Testis (tissue), 3 donors: ENCODE data around the gene MRPL52. TPM values are rescaled to one million over a fixed set of nuclear protein-coding genes. Genes with fewer than 3 reads are reported as not detected.
"Not testable (repeated sequence)": the region's sequence is repeated elsewhere in the genome, so short reads cannot be mapped to it uniquely, and the experiment has no call there.

Experiments used
- DNase-seq: peaks from one replicate; pipeline ENCODE4 v3.0.0-alpha.2; 2019
- H3K27ac ChIP-seq, 2 donors: fragments of 200-600 bp; sonication (generic); one replicate each; pipeline ENCODE4 v1.5.1; 2019
- H3K27me3 ChIP-seq: fragments of 200-600 bp; sonication (generic); one replicate; pipeline ENCODE4 v1.5.1; 2019
- H3K36me3 ChIP-seq: fragments of 200-600 bp; sonication (generic); one replicate; pipeline ENCODE4 v1.5.1; 2017; ENCODE audit warnings: low read depth; ENCODE audit errors: missing control alignments
- H3K4me1 ChIP-seq: fragments of 200-600 bp; sonication (generic); one replicate; pipeline ENCODE4 v1.5.1; 2019
- H3K4me3 ChIP-seq, 2 donors: fragments of 200-600 bp; sonication (generic); one replicate each; pipeline ENCODE4 v1.5.1; 2017 to 2019
- H3K9me3 ChIP-seq: fragments of 200-600 bp; sonication (generic); one replicate; pipeline ENCODE4 v1.5.1; 2017
- CTCF ChIP-seq, 3 experiments: fragments of 450-650 bp in 2 of 3; fragments of 200-600 bp in 1 of 3; sonication (generic) in 1 of 3; IDR thresholded peaks; one replicate each; pipeline ENCODE4 v1.5.1; 2016 to 2019; ENCODE audit warnings: antibody characterized with exemption in 3 of 3, mild to moderate bottlenecking in 2 of 3, moderate library complexity in 1 of 3
- POLR2A ChIP-seq: fragments of 450-650 bp; IDR thresholded peaks from one replicate; pipeline ENCODE4 v1.6.1; 2017; ENCODE audit warnings: antibody characterized with exemption, mild to moderate bottlenecking, moderate library complexity
- WGBS, 2 donors: methylation state at CpG; one replicate each; pipeline ENCODE4 v1.1.5; 2018; 5-methylcytosine and 5-hydroxymethylcytosine counted together
- intact Hi-C: fragments of 100-400 bp; cut with DNase I; formaldehyde crosslinking; loops from one replicate; pipeline ENCODE4 v1.15.1; 2023; ENCODE audit warnings: low total_unique reads
- polyA plus RNA-seq: library from polyadenylated mRNA; stranded (reverse); fragments of 350-450 nt; fragmentation: Illumina TruSeq; extraction: RNeasy Lipid Tissue Mini Kit (QIAGEN cat#74804); gene quantifications from one replicate; pipeline ENCODE4 v1.2.3, GENCODE V29; 2014; ENCODE audit warnings: low read depth, low replicate concordance; ENCODE audit not compliant: insufficient read depth
- total RNA-seq, 2 donors: library from RNA; depleted of rRNA; stranded (reverse); fragments of >200 nt; gene quantifications; one replicate each; pipeline ENCODE4 v1.2.3, GENCODE V29; 2016

MRPL52 gene
- total and polyA plus RNA-seq, 3 donors from 2014 or later: 31.1 to 77.0 (median 47.0) TPM

GRCh38 chr14:22786685-22787084 is 43.0 kb upstream of the MRPL52 start:
- WGBS, 2 donors: 88 to 92% methylated on average over 4 of the region's 4 CpGs

GRCh38 chr14:22791301-22791700 is 38.4 kb upstream of the MRPL52 start:
- TF ChIP-seq CTCF (IDR thresholded peaks at IDR 0.05): no peak
- TF ChIP-seq POLR2A: no peak
- no peaks in the 10 kb centered on the region for H3K9me3 ChIP-seq
- H3K4me3 ChIP-seq: no peak overlapping the region
- H3K27me3 ChIP-seq: no peaks in the 10 kb centered on the region
- no peak overlapping the region for H3K27ac ChIP-seq
- DNase-seq: no peak
- WGBS, 2 donors: 55 to 58% methylated on average over 3 of the region's 3 CpGs
- no peaks in the 10 kb centered on the region for H3K36me3 ChIP-seq
- intact Hi-C loops: no loop called here
- H3K4me1 ChIP-seq: no peaks in the 10 kb centered on the region

More at GRCh38 chr14:22786685-22787084, 43.0 kb upstream of the MRPL52 start:
- no peaks in the 10 kb centered on the region for H3K9me3 ChIP-seq
- no peak overlapping the region for H3K4me3 ChIP-seq
- no peak for DNase-seq
- intact Hi-C loops: no loop called here
- H3K27ac ChIP-seq: no peak overlapping the region
- no peak for TF ChIP-seq POLR2A
- no peak for TF ChIP-seq CTCF (IDR thresholded peaks at IDR 0.05)
- no peaks in the 10 kb centered on the region for H3K4me1 ChIP-seq
- H3K27me3 ChIP-seq: no peaks in the 10 kb centered on the region
- no peaks in the 10 kb centered on the region for H3K36me3 ChIP-seq

GRCh38 chr14:22792158-22792557 is 37.5 kb upstream of the MRPL52 start:
- Histone ChIP-seq H3K27ac (no peak overlapping the region), H3K4me1 (no peaks in the 10 kb centered on the region), H3K36me3 (no peaks in the 10 kb centered on the region), H3K4me3 (no peak overlapping the region), H3K9me3 (no peaks in the 10 kb centered on the region), H3K27me3 (no peaks in the 10 kb centered on the region)
- 77 to 90% methylated on average over 2 of the region's 2 CpGs for WGBS, 2 donors
- no peak for DNase-seq
- TF ChIP-seq POLR2A (no peak), CTCF (IDR thresholded peaks at IDR 0.05) (no peak)
- intact Hi-C loops: no loop called here

- WGBS, 2 donors: 88 to 89% methylated on average over 5 of the region's 5 CpGs
These were observed 36.1 kb upstream of the MRPL52 start for GRCh38 chr14:22793550-22793949.

GRCh38 chr14:22793976-22794375 is 35.7 kb upstream of the MRPL52 start:
- Histone ChIP-seq H3K4me1 (no peaks in the 10 kb centered on the region), H3K27me3 (no peaks in the 10 kb centered on the region), H3K27ac (no peak overlapping the region), H3K4me3 (no peak overlapping the region), H3K9me3 (no peaks in the 10 kb centered on the region), H3K36me3 (no peaks in the 10 kb centered on the region)
- intact Hi-C loops: no loop called here
- DNase-seq: no peak
- TF ChIP-seq CTCF (IDR thresholded peaks at IDR 0.05) (no peak), POLR2A (no peak)
- WGBS, 2 donors: 66 to 75% methylated on average over 4 to 5 of the region's 5 CpGs

More at GRCh38 chr14:22793550-22793949, 36.1 kb upstream of the MRPL52 start:
- intact Hi-C loops, H3K9me3 ChIP-seq, H3K4me1 ChIP-seq, H3K27me3 ChIP-seq, H3K27ac ChIP-seq, H3K4me3 ChIP-seq, DNase-seq, H3K36me3 ChIP-seq: not testable (repeated sequence)
